Embryonic facial prominence (tissue), 1 donor: Measurements from ENCODE around the gene PSMA7.
"Not testable (repeated sequence)": the region's sequence is repeated elsewhere in the genome, so short reads cannot be mapped to it uniquely, and the experiment has no call there.

ENCODE experiments used
- DNase-seq: peaks from one replicate; pipeline ENCODE4 v3.0.0-alpha.2; 2016; ENCODE audit errors: extremely low spot score

PSMA7 gene

DNA sequence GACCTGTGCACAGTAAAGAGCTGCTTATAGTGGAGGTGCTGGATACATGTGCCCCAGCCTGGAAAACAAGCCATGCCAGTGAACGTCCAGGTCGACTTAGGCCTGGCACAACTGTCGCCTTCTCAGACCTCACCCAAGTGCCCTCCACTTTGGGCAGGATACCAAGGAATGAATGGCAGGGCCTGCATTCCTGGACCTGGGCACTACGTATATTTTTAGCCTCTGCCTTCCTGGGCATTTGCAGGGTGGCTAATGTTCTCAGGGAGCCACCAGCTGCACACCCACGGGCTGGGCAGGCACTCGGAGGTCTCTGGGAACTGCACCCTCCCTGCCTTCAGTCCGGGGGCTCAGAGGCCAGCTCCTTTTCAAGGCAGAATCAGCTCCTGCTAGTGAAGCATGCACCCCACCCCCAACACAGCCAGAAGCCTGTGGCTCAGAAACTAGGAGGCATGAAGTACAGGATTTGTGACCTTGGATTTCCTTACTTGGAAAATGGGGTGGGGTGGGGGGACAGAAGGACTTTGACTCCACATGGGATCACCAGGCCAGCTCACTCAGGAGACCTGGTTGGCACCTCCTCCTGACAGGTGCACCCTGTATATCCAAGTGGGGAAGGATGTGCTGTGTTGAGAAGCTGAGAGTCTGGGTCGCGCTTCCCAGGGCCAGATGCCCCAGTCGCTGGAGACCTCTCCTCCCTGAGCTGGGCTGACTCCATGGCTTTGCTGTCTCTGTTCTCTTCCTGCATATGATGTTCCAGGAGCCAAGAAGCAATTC is 23.4 kb downstream of the PSMA7 start:
- DNase-seq = no peak

GRCh38 chr20:62119115-62119514 is 24.1 kb downstream of the PSMA7 start:
- DNase-seq = no peak

DNA sequence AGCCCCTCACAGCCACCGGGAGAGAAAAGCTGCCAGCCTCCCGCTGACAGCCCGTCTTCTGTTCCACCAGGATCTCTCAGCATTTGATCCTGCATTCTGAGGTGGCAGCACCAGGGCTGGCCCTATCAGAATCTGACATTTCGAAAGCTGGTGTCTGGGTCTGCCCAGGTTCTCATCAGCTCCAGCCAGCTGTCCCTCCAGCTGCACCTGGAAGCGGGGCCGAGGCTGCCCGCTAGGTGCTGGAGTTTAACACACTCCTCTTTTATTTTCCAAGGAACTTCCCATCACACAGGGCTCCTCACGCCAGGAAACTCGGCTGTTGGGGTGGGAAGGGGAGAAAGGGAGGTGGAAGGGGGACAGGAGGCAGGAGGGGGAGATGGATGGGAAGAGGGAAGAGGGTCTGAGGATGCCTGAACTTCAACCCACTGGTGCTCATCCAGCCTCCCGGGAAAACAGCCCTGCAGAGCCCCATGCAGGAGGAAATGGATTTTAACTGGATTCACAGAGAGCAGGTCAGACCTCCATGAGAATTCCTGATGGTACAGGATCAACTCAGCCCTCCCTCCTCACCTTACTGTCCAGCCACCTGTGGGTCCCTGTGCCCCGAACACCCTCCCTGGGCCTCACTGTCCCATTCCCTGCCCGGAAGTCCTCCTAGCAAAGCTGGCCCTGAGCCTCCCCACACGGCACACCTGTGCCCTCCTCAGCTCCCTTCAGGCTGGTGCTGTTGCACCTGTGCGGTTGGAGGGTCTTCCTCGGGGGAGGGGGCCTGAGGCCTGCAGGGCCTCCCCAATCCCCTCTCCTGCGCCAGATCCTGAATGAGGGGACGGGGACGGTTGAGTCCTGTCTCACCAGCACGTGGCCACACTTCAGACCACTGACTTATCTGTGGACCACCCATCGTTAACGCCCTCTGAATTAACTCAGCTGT is 24.8 kb downstream of the PSMA7 start:
- no peak for DNase-seq

DNA sequence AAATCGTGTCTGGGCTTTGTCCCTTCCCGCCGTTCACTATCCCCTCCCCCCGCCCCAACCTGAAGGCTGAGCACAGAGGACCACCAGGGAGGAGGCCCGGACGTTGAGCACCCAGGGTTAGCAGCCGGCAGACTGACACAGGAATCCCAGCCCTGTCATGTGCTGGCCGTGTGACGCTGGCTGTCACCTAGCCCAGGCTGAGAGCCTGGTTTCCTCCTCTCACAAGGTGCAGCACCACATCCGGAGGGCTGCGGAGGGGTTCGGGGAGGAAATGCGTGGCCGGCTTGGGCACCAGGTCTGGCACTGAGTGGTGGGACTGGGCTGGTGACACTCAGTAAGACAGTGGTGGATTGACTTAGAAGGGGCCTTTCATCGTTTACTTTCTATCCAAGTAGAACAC is 25.5 kb downstream of the PSMA7 start:
- no peak for DNase-seq

DNA sequence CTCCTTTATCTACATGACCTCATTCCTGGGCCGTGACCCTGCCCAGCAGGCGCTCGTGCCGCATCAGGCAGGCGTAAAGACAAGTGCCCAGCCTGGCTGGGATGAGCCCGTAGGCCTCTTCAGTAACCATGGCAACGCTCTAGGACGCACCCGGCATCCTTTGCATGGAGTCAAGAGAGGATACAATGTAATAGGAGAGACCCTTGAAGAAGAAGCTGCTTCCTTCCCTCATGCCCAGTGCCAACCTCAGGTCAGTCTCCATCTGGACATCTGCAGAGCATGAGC is 25.9 kb downstream of the PSMA7 start:
- DNase-seq = no peak

GRCh38 chr20:62116558-62117361 is 26.4 kb downstream of the PSMA7 start:
- DNase-seq = no peak

DNA sequence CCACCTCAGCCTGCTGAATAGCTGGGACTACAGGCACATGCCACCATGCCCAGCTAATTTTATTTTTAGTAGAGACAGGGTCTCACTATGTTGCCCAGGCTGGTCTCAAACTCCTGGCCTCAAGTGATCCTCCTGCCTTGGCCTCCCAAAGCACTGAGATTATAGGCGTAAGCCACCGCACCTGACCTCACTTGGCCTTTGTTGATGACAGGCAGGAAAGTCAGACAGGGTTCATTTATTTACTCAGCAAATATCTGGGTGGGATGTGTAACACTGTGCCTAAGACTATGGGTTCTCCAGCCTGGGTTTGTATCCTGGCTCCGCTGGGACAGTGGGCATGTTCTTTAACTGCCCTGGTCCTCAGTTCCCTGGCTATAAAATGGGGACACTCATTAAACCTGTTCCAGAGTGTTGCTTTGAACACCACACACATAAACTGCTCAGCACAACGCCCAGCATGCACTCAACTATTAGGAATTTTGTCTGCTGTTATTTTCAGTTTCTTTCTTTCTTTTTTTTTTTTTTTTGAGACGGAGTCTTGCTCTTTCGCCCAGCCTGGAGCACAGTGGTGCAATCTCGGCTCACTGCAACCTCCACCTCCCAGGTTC is 27.3 kb downstream of the PSMA7 start:
- not testable (repeated sequence) for DNase-seq

- DNase-seq = no peak
These were observed 28.3 kb downstream of the PSMA7 start for GRCh38 chr20:62114894-62115293.

GRCh38 chr20:62112368-62112767 is 30.8 kb downstream of the PSMA7 start:
- DNase-seq = no peak

GRCh38 chr20:62111148-62111547 is 32.0 kb downstream of the PSMA7 start:
- DNase-seq = no peak

DNA sequence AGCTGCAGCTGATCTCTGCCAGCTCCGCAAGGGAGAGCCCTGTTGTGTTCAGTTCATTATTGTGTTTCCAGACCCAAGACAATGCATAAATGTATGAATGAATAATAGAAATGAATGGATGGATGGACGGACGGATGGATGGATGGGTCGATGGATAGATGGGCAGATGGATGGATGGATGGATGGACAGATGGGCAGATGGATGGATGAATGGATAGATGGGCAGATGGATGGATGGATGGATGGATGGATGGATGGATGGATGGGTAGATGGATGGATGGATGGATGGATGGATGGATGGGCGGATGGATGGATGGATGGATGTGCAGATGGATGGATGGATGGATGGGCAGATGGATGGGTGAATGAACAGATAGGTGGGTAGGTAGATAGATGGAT is 37.6 kb downstream of the PSMA7 start:
- DNase-seq = no peak

DNA sequence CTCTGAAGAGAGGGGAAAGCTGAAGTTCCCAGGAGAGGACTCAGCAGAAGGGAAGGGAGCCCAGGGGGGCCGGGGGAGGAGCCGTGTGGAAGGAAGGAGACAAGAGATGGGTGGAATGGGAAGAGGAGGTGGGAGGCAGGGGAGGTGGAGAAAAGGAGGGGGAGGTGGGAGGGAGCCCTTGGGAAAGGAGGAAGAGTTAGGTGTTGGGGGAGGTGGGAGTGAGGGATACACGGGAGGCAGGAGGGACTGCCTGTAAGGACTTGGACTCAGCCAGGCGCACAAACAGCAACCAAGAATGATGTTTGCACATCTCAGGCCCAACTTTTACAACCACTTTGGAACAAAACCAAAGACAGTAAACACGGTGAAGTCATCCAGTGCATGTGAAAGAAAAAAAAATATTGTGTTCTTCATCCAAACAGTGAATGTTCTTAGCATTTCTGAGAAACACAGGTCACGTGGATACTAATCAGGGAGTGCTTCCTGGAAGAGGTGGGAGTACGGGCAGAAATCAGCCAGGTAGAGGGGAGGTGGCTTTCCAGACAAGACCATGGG is 38.3 kb downstream of the PSMA7 start:
- no peak for DNase-seq

DNA sequence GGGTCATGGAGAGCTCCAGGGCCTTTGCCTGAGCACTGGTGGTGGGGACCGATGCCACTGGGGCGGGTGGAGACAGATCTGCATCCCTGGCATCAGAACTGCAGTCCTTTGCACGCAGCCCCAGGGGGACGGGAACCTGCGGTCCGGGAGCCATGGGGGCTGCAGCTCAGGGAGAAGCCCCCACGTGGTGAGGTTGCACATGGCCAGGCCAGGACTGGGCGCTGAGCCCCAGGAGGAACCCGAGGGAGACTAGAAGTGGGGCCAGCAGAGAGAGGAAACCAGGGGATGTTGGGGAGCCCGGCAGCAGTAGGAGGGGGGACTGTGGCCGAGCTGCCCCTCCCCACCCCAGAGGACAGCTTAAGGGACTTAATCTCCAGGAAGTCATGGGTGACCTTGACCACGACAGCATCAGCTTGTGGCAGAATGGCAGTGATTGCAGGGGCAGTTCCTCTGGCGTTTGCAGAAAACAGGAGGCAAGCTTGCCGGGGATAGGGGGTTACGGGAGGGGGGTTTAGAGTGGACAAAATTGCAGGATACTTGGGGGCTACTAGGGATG is 38.9 kb downstream of the PSMA7 start:
- no peak for DNase-seq

- DNase-seq = no peak
These were observed 39.5 kb downstream of the PSMA7 start for GRCh38 chr20:62103508-62104233.

GRCh38 chr20:62101078-62101477 is 42.1 kb downstream of the PSMA7 start:
- DNase-seq = no peak

DNA sequence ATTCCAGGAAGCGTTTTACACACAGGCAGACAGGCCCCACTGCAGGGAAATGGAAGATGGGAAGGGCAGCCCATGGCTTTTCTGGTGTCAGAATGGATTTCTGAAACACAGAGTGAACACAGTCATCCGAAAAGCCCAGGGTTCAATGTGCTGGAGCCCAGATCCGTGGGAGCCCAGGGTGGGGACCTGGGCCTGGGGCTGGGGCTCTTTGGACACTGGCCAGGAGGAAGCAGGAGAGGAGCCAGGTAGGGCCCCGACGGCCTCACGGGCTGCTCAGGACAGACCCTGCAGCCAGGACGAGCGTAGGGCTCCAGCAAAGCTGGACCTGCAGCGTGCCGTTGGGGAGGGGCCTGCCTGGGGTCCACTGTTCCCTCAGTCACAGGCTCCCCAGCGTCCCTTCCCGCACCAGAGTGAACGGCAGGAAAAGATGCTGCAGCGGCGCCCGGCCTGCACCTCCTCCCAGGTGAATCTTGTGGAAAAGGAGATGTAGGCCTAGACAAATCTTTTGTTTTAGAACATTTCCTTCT is 45.2 kb downstream of the PSMA7 start:
- no peak for DNase-seq

GRCh38 chr20:62096421-62097380 is 46.5 kb downstream of the PSMA7 start:
- DNase-seq = no peak

GRCh38 chr20:62089393-62089792 is 53.8 kb downstream of the PSMA7 start:
- no peak for DNase-seq
